ENCODE results near the gene PPM1F. TPM values are rescaled to one million over a fixed set of nuclear protein-coding genes. Genes with fewer than 3 reads are reported as not detected.

The PPM1F gene
- total and polyA plus RNA-seq, 2 donors (not counting 1 experiment from before 2014, with no cell fraction given) = 18.1 to 30.0 TPM

DNA sequence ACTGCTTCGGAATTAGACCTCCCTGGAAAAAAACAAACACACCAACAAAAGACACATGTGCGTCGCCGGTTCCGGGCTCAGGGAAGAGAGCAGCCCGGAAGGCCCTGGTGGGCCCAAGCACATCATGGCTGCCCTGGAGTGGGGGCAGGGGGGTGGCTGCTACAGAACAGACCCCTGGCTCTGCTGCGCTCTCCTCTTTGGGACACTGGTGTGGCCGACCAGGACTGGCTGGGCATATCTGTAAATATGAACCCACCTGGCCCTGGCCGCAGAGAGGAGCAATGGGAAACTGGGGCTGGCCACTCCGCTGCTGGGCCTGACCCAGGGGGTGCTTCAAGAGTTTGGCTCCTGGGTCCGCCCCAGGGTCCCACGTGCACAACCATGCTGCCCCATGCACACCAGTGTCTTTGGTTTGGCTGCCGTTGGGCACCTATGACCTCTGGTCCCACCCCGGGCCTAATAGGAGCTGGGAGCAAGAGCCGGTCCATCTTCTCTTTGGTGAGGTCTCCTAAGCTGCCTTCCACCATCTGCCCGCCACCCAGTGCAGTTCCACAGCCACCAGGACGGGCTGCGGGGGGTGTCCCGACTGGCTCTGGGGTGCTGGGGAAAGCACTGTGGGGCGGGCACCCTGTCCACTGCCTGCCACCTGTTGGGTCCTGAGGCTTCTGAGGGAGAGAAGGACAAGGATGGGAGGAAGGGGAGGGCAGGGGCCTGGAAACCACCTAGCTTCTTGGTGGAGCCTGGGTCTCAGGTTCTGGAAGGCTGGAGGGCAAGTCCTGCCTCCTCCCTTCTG, 30.1 kb downstream of the PPM1F start:
- CTCF ChIA-PET = interaction anchor here (1.1 kb wide), 1 partner anchor 14 kb away, joined by 3 read pairs; no protein-coding TSS in a partner anchor
- WGBS (ENCODE audit: insufficient coverage) = 97% methylated on average over 19 of the region's 20 CpGs

DNA sequence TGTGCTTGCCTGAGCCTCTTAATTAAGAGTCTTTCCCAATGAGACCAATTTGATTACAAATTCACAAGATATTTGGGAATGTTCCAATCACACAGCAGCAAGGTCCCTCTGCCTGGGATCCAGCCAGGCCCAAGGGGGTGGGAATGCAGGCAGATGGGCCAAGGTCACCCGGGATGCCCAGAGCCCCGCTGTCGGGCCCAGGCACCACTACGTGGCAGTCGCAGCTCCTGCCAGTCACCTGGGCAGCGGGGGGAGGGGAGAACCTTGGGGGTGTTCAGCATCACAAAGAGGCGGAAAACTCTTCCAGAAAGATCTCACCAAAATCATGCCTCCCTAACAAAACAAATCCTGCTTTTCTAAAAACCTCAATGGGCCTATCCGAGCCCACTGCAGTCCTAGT, 30.9 kb downstream of the PPM1F start:
- no peaks in the 10 kb centered on the region for H3K9me3 Mint-ChIP-seq (ENCODE audit: insufficient read depth)
- H3K27ac Mint-ChIP-seq = no peak overlapping the region
- no peak for ATAC-seq (ENCODE audit: low read depth)
- DNase-seq = no peak
- no peaks in the 10 kb centered on the region for H3K27me3 ChIP-seq (replicated peaks in 1 of 4; ENCODE audit: control extremely low read depth in 1 of 4, control insufficient read depth in 3 of 4, insufficient read depth in 4 of 4, low read length in 3 of 4)
- H3K9me3 ChIP-seq (ENCODE audit: control extremely low read depth in 1 of 3, control insufficient read depth in 2 of 3, insufficient read depth in 1 of 3, low read length in 2 of 3) = no peaks in the 10 kb centered on the region
- H3K4me3 ChIP-seq (ENCODE audit: control extremely low read depth in 1 of 5, extremely low read depth in 1 of 5, insufficient read depth in 1 of 5, low read depth in 2 of 5, low read length in 4 of 5) = no peak overlapping the region
- ChIA-PET POLR2A (no interaction called here), CTCF (no interaction called here)
- no peaks in the 10 kb centered on the region for H3K4me1 Mint-ChIP-seq
- H3K79me2 ChIP-seq (ENCODE audit: control insufficient read depth, insufficient read depth, low read length) = no peaks in the 10 kb centered on the region
- TF ChIP-seq, protein P1, sequence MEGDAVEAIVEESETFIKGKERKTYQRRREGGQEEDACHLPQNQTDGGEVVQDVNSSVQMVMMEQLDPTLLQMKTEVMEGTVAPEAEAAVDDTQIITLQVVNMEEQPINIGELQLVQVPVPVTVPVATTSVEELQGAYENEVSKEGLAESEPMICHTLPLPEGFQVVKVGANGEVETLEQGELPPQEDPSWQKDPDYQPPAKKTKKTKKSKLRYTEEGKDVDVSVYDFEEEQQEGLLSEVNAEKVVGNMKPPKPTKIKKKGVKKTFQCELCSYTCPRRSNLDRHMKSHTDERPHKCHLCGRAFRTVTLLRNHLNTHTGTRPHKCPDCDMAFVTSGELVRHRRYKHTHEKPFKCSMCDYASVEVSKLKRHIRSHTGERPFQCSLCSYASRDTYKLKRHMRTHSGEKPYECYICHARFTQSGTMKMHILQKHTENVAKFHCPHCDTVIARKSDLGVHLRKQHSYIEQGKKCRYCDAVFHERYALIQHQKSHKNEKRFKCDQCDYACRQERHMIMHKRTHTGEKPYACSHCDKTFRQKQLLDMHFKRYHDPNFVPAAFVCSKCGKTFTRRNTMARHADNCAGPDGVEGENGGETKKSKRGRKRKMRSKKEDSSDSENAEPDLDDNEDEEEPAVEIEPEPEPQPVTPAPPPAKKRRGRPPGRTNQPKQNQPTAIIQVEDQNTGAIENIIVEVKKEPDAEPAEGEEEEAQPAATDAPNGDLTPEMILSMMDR (IDR thresholded peaks at IDR 0.05) = no peak
- no peak for TF ChIP-seq EZH2 (IDR thresholded peaks at IDR 0.05; ENCODE audit: borderline replicate concordance, insufficient read depth, low read depth, low read length, poor library complexity, severe bottlenecking)
- H3K36me3 ChIP-seq (replicated peaks in 1 of 2; ENCODE audit: control extremely low read depth in 1 of 2, control insufficient read depth in 1 of 2, extremely low read depth in 1 of 2, insufficient read depth in 2 of 2, low read length in 1 of 2) = peaks cover 0 to 2% of the 10 kb centered on the region in 2 experiments
- no peaks in the 10 kb centered on the region for H3K27me3 Mint-ChIP-seq
- H4K20me1 ChIP-seq (ENCODE audit: control insufficient read depth, insufficient read depth, low read length, poor library complexity, severe bottlenecking) = no peaks in the 10 kb centered on the region
- no peak overlapping the region for H3K9ac ChIP-seq (ENCODE audit: low read length)
- intact Hi-C loops (cut with micrococcal nuclease) = no loop called here
- H3K27ac ChIP-seq (ENCODE audit: low read length in 2 of 2) = no peak overlapping the region
- no peak overlapping the region for H3K4me3 Mint-ChIP-seq
- 92% methylated on average over 5 of the region's 8 CpGs for WGBS (ENCODE audit: insufficient coverage)
- H3K4me2 ChIP-seq (replicated peaks; ENCODE audit: low read depth, low read length, poor library complexity, severe bottlenecking) = no peak overlapping the region
- no peaks in the 10 kb centered on the region for H3K4me1 ChIP-seq (ENCODE audit: control insufficient read depth in 2 of 2, insufficient read depth in 2 of 2, low read length in 2 of 2)
- H2AFZ ChIP-seq (ENCODE audit: insufficient read depth, low read depth, low read length, poor library complexity, severe bottlenecking) = no peak overlapping the region

More for the DNA sequence above, 30.1 kb downstream of the PPM1F start:
- DNase-seq = no peak
- no peaks in the 10 kb centered on the region for H3K9me3 Mint-ChIP-seq (ENCODE audit: insufficient read depth)
- no peaks in the 10 kb centered on the region for H3K9me3 ChIP-seq (ENCODE audit: control extremely low read depth in 1 of 3, control insufficient read depth in 2 of 3, insufficient read depth in 1 of 3, low read length in 2 of 3)
- H3K27ac ChIP-seq (ENCODE audit: low read length in 2 of 2) = no peak overlapping the region
- H3K9ac ChIP-seq (ENCODE audit: low read length) = no peak overlapping the region
- no peaks in the 10 kb centered on the region for H3K27me3 Mint-ChIP-seq
- no peak overlapping the region for H3K4me2 ChIP-seq (replicated peaks; ENCODE audit: low read depth, low read length, poor library complexity, severe bottlenecking)
- intact Hi-C loops (cut with micrococcal nuclease) = no loop called here
- POLR2A ChIA-PET = no interaction called here
- no peaks in the 10 kb centered on the region for H3K27me3 ChIP-seq (replicated peaks in 1 of 4; ENCODE audit: control extremely low read depth in 1 of 4, control insufficient read depth in 3 of 4, insufficient read depth in 4 of 4, low read length in 3 of 4)
- peaks cover 0 to 5% of the 10 kb centered on the region in 2 experiments for H3K36me3 ChIP-seq (replicated peaks in 1 of 2; ENCODE audit: control extremely low read depth in 1 of 2, control insufficient read depth in 1 of 2, extremely low read depth in 1 of 2, insufficient read depth in 2 of 2, low read length in 1 of 2)
- no peak overlapping the region for H3K27ac Mint-ChIP-seq
- no peak overlapping the region for H2AFZ ChIP-seq (ENCODE audit: insufficient read depth, low read depth, low read length, poor library complexity, severe bottlenecking)
- no peak overlapping the region for H3K4me3 ChIP-seq (ENCODE audit: control extremely low read depth in 1 of 5, extremely low read depth in 1 of 5, insufficient read depth in 1 of 5, low read depth in 2 of 5, low read length in 4 of 5)
- ATAC-seq (ENCODE audit: low read depth) = no peak
- peaks cover 3% of the 10 kb centered on the region for H3K4me1 Mint-ChIP-seq
- H3K4me1 ChIP-seq (ENCODE audit: control insufficient read depth in 2 of 2, insufficient read depth in 2 of 2, low read length in 2 of 2) = no peaks in the 10 kb centered on the region
- no peaks in the 10 kb centered on the region for H3K79me2 ChIP-seq (ENCODE audit: control insufficient read depth, insufficient read depth, low read length)
- no peaks in the 10 kb centered on the region for H4K20me1 ChIP-seq (ENCODE audit: control insufficient read depth, insufficient read depth, low read length, poor library complexity, severe bottlenecking)
- TF ChIP-seq EZH2 (IDR thresholded peaks at IDR 0.05; ENCODE audit: borderline replicate concordance, insufficient read depth, low read depth, low read length, poor library complexity, severe bottlenecking) = no peak
- TF ChIP-seq, protein P1 (IDR thresholded peaks at IDR 0.05) = no peak
- no peak overlapping the region for H3K4me3 Mint-ChIP-seq

Data from B cell (primary cell).